HTERT RPE-1 (cell line): ENCODE measurements around the gene SLC25A41.

Source experiments
- in situ Hi-C: fragments of 300-500 bp; cut with MboI; formaldehyde crosslinking; loops from 4 replicates; pipeline ENCODE4 v1.14.3; 2020; ENCODE audit warnings: low sequenced_read_pairs

The SLC25A41 gene

GRCh38 chr19:6460099-6460884, 26.7 kb upstream of the SLC25A41 start:
- in situ Hi-C loops: no loop called here

GRCh38 chr19:6459262-6460098, 25.9 kb upstream of the SLC25A41 start, which contains the start of gene SLC25A23:
Gene SLC25A23, minus strand, starts transcription at chr19:6459792. Its CDS starts 164 bp downstream, at chr19:6459628.
- in situ Hi-C loops: no loop called here

- in situ Hi-C loops: no loop called here
These were observed 25.2 kb upstream of the SLC25A41 start for GRCh38 chr19:6458695-6459261.

- in situ Hi-C loops: no loop called here
These were observed 24.6 kb upstream of the SLC25A41 start for GRCh38 chr19:6457958-6458694.

GRCh38 chr19:6455924-6456323, 22.4 kb upstream of the SLC25A41 start:
- in situ Hi-C loops: no loop called here

- in situ Hi-C loops: no loop called here
These were observed 20.5 kb upstream of the SLC25A41 start for GRCh38 chr19:6453951-6454565.

- in situ Hi-C loops: no loop called here
These were observed 19.3 kb upstream of the SLC25A41 start for GRCh38 chr19:6452899-6453298.

GRCh38 chr19:6452223-6452614, 18.7 kb upstream of the SLC25A41 start:
- in situ Hi-C loops: no loop called here

- in situ Hi-C loops: no loop called here
These were observed 18.1 kb upstream of the SLC25A41 start for GRCh38 chr19:6451583-6452222.

GRCh38 chr19:6450166-6450565, 16.6 kb upstream of the SLC25A41 start:
- in situ Hi-C loops: no loop called here

GRCh38 chr19:6448045-6448444, 14.5 kb upstream of the SLC25A41 start:
- in situ Hi-C loops: no loop called here

GRCh38 chr19:6446452-6446851, 12.9 kb upstream of the SLC25A41 start:
- in situ Hi-C loops: no loop called here

- in situ Hi-C loops: no loop called here
These were observed 10.4 kb upstream of the SLC25A41 start for GRCh38 chr19:6443986-6444385.

- in situ Hi-C loops: no loop called here
These were observed 8.6 kb upstream of the SLC25A41 start for GRCh38 chr19:6442087-6442688.

GRCh38 chr19:6440905-6441304, 7.3 kb upstream of the SLC25A41 start:
- in situ Hi-C loops: no loop called here

GRCh38 chr19:6439743-6440142, 6.2 kb upstream of the SLC25A41 start:
- in situ Hi-C loops: no loop called here

GRCh38 chr19:6433165-6433564, 398 bp downstream of the SLC25A41 start:
- in situ Hi-C loops: no loop called here

- in situ Hi-C loops: no loop called here
These were observed 1.7 kb downstream of the SLC25A41 start for GRCh38 chr19:6431891-6432290.

GRCh38 chr19:6429419-6430221, 3.9 kb downstream of the SLC25A41 start:
- in situ Hi-C loops: no loop called here
